ENCODE results near the gene MAS1.

- no peak for TF ChIP-seq CTCF (IDR thresholded peaks at IDR 0.05)
- TF ChIP-seq REST (IDR thresholded peaks at IDR 0.05; ENCODE audit: insufficient read depth in 1 of 2, low read depth in 2 of 2, low read length in 1 of 2), result no peak
- no peak for TF ChIP-seq SIN3A (IDR thresholded peaks at IDR 0.05; ENCODE audit: borderline replicate concordance, insufficient read depth, low read depth, low read length)
Observed at GRCh38 chr6:159914565-159914923, 23.8 kb downstream of the MAS1 start.
